Measurements from ENCODE around the gene SLC19A1. TPM values are rescaled to one million over a fixed set of nuclear protein-coding genes. Genes with fewer than 3 reads are reported as not detected.

Gene SLC19A1
- 4.3 and 6.0 TPM in 2 replicates for total RNA-seq

GRCh38 chr21:45542242-45542666, at the start of gene SLC19A1:
Gene SLC19A1 (minus strand): TSS chr21:45542440. CDS start chr21:45537959, 4,481 bp downstream.

Other genes with a start within 250 kb of the SLC19A1 start
- 393 and 429 TPM in 2 replicates for gene COL18A1, start 137.3 kb downstream of the SLC19A1 start, total RNA-seq
- 14.5 and 24.2 TPM in 2 replicates for gene PCBP3, start 101.3 kb upstream of the SLC19A1 start, total RNA-seq

All from cardiac ventricle fibroblast (primary cell).